ENCODE data around the gene P2RX1. TPM values are rescaled to one million over a fixed set of nuclear protein-coding genes. Genes with fewer than 3 reads are reported as not detected.
A peak's percentile ranks its signal among the peaks of the same experiment; 100 is the strongest.

P2RX1 gene
- total RNA-seq, 4 donors from 2014 or later = 0.82 to 11.2 (median 7.0) TPM

DNA sequence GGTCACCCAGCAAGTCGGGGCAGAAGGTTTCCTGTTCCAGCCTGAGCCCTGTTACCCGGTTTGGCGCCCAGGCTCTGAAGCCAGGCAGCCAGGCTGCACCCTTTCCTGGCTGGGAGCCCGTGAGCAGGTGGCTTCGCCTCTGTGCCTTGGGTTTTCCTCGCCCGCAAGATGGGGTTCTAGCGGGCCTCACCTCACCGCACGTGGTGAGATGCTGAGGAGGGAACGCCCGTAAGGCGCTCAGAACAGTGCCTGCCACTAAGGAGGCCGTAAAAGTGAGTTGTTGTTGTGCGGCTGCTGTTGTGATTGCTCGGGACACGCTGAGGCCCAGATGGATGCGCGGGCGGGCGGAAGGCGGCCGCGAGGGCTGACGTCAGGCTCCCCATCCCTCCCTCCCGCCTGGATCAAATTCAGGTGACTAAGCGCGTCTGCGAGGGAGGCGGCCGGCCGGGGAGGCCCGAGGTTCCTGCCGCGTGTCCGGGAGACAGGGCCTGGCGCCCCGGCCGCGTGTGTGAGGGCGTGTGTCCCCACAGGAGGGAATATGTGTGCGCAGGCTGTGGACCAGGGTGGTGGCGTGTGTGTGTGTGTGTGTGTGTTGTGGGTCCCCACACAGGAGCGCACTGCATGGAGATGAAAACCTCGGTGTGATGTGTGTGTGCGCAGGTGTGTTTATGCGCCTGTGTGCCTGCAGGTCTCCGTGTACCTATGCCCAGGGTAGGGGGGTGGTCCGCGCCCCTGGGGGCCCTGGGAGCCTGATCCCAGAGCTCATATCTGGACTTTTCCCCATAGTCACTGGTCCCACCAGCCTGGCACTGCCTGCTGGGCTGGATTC, 27.7 kb downstream of the P2RX1 start:
- H3K4me1 ChIP-seq = peaks cover 33 to 70% (median 59%) of the 10 kb centered on the region in 4 donors
- intact Hi-C loops (cut with DNase I; ENCODE audit: low total_unique reads) = no loop called here
- no peaks in the 10 kb centered on the region for H3K36me3 ChIP-seq
- H3K9me3 ChIP-seq = no peaks in the 10 kb centered on the region
- H3K27ac ChIP-seq = peak overlapping the region; percentile 86 to 93 (median 90)
- no peak overlapping the region for H3K4me3 ChIP-seq
- WGBS, 2 donors (ENCODE audit: low coverage in 1 of 2) = 48% methylated on average over 38 of the region's 50 CpGs; no CpG with 5 or more reads in 1 of the 2 donors
- DNase-seq = peak; percentile 85
- H3K27me3 ChIP-seq = no peaks in the 10 kb centered on the region
- in situ Hi-C loops (cut with MboI; ENCODE audit: low pct_ligation_motif_present in 1 of 4, low pct_unique_long_range_greater_than_20kb in 1 of 4, low sequenced_read_pairs in 3 of 4) = no loop called here
- TF ChIP-seq EP300 (IDR thresholded peaks at IDR 0.05; ENCODE audit: low read depth) (no peak), POLR2A (IDR thresholded peaks at IDR 0.05) (peak; percentile 40), POLR2AphosphoS5 (IDR thresholded peaks at IDR 0.05) (peak; percentile 59 to 67 (median 63))

DNA sequence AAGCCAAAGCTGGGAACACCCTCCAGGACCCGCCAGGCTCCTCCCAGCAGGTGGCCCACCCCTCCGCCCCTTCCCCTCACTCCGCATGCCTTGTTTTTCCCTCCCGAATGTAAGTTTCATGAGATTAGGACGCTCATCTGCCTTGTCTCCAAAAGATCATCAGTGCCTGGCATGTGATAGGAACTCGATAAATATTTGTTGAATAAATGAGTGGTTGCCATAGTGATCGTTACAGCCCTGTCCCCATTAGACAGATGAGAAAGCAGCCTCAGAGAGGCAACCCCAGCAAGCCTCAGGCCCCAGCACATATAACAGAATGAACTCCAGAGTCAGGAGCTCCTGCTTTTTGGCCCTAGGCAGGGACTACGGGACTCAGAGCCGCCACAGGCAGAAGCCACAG, 28.5 kb downstream of the P2RX1 start:
- peak overlapping the region; percentile 86 to 93 (median 90) for H3K27ac ChIP-seq
- H3K9me3 ChIP-seq = no peaks in the 10 kb centered on the region
- no peak for DNase-seq
- no peak for TF ChIP-seq POLR2A (IDR thresholded peaks at IDR 0.05)
- no peak for TF ChIP-seq EP300 (IDR thresholded peaks at IDR 0.05; ENCODE audit: low read depth)
- no peak for TF ChIP-seq POLR2AphosphoS5 (IDR thresholded peaks at IDR 0.05)
- TF ChIP-seq, protein P1, sequence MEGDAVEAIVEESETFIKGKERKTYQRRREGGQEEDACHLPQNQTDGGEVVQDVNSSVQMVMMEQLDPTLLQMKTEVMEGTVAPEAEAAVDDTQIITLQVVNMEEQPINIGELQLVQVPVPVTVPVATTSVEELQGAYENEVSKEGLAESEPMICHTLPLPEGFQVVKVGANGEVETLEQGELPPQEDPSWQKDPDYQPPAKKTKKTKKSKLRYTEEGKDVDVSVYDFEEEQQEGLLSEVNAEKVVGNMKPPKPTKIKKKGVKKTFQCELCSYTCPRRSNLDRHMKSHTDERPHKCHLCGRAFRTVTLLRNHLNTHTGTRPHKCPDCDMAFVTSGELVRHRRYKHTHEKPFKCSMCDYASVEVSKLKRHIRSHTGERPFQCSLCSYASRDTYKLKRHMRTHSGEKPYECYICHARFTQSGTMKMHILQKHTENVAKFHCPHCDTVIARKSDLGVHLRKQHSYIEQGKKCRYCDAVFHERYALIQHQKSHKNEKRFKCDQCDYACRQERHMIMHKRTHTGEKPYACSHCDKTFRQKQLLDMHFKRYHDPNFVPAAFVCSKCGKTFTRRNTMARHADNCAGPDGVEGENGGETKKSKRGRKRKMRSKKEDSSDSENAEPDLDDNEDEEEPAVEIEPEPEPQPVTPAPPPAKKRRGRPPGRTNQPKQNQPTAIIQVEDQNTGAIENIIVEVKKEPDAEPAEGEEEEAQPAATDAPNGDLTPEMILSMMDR (IDR thresholded peaks at IDR 0.05) = no peak
- in situ Hi-C loops (cut with MboI; ENCODE audit: low pct_ligation_motif_present in 1 of 4, low pct_unique_long_range_greater_than_20kb in 1 of 4, low sequenced_read_pairs in 3 of 4) = no loop called here
- whole genome bisulfite sequencing, 2 donors (ENCODE audit: low coverage in 1 of 2) = 0 to 44% methylated on average over 1 to 9 of the region's 9 CpGs
- intact Hi-C loops (cut with DNase I; ENCODE audit: low total_unique reads) = no loop called here
- no peak overlapping the region for H3K4me3 ChIP-seq
- peaks cover 31 to 66% (median 55%) of the 10 kb centered on the region in 4 donors for H3K4me1 ChIP-seq
- no peaks in the 10 kb centered on the region for H3K36me3 ChIP-seq
- no peaks in the 10 kb centered on the region for H3K27me3 ChIP-seq

DNA sequence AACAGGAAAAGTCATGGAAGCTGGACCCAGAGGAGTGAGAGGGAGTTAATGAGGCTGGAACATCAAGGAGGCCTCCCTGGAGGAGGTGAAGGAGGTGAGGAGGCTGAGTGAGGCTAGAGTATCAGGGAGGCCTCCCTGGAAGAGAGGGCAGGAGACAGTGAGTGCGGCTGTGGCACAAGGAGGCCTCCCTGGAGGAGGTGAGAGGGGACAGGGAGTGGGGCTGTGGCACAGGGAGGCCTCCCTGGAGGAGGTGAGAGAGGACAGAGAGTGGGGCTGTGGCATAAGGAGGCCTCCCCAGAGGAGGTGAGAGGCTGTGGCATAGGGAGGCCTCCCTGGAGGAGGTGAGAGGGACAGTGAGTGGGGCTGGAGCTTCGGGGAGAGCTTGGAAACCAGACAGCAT, 28.9 kb downstream of the P2RX1 start:
- WGBS, 2 donors (ENCODE audit: low coverage in 1 of 2) = 60% methylated on average over 2 of the region's 2 CpGs; no CpG with 5 or more reads in 1 of the 2 donors
- intact Hi-C loops (cut with DNase I; ENCODE audit: low total_unique reads) (no loop called here), in situ Hi-C loops (cut with MboI; ENCODE audit: low pct_ligation_motif_present in 1 of 4, low pct_unique_long_range_greater_than_20kb in 1 of 4, low sequenced_read_pairs in 3 of 4) (no loop called here)
- Histone ChIP-seq H3K4me1 (peaks cover 31 to 63% (median 54%) of the 10 kb centered on the region in 4 donors), H3K9me3 (no peaks in the 10 kb centered on the region), H3K36me3 (no peaks in the 10 kb centered on the region), H3K27me3 (no peaks in the 10 kb centered on the region), H3K4me3 (no peak overlapping the region), H3K27ac (peak overlapping the region; percentile 86 to 93 (median 90))
- TF ChIP-seq, protein P1 (IDR thresholded peaks at IDR 0.05) = no peak
- no peak for TF ChIP-seq POLR2AphosphoS5 (IDR thresholded peaks at IDR 0.05)
- TF ChIP-seq POLR2A (IDR thresholded peaks at IDR 0.05) = no peak
- no peak for TF ChIP-seq EP300 (IDR thresholded peaks at IDR 0.05; ENCODE audit: low read depth)
- DNase-seq = no peak

DNA sequence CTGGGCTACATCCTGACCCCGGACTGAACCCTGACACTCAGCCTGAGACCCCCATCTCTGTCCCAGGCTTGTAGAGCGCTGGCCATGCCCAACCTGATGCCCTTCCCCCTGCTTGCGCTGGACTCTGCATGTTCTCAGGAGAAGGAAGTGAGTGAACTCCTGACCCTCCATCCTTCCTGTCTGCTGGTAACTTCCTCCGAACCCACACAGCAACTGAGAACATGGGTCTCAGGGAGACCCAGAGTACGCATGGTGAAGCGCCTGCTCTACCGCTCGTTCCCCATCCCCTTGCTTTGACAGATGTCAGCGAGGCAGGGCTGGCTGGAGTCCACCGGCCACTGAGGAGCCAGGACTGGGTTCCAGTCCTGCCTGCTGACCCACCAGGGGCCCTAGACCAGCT, 29.5 kb downstream of the P2RX1 start:
- Histone ChIP-seq H3K27me3 (no peaks in the 10 kb centered on the region), H3K4me3 (no peak overlapping the region), H3K9me3 (no peaks in the 10 kb centered on the region), H3K36me3 (no peaks in the 10 kb centered on the region), H3K27ac (peak overlapping the region; percentile 86 to 93 (median 90)), H3K4me1 (peaks cover 30 to 57% (median 48%) of the 10 kb centered on the region in 4 donors)
- no peak for DNase-seq
- WGBS, 2 donors (ENCODE audit: low coverage in 1 of 2) = 51% methylated on average over 10 of the region's 10 CpGs; no CpG with 5 or more reads in 1 of the 2 donors
- intact Hi-C loops (cut with DNase I; ENCODE audit: low total_unique reads) = no loop called here
- TF ChIP-seq POLR2AphosphoS5 (IDR thresholded peaks at IDR 0.05) = peak in 1 of 3 donors; percentile 20
- TF ChIP-seq, protein P1 (IDR thresholded peaks at IDR 0.05) = no peak
- in situ Hi-C loops (cut with MboI; ENCODE audit: low pct_ligation_motif_present in 1 of 4, low pct_unique_long_range_greater_than_20kb in 1 of 4, low sequenced_read_pairs in 3 of 4) = no loop called here
